Loucy (cell line): ENCODE data around the gene PDE10A.

Source experiments
- H2AFZ ChIP-seq: fragments of 200-600 bp; sonication (generic); 2 replicates; pipeline ENCODE4 v1.6.0; 2016; ENCODE audit warnings: antibody characterized with exemption, mild to moderate bottlenecking, low read length, moderate library complexity
- H3F3A ChIP-seq: fragments of 200-600 bp; 2 replicates; pipeline ENCODE4 v1.6.0; 2016; ENCODE audit warnings: antibody characterized with exemption, low read depth, mild to moderate bottlenecking
- H3K27me3 ChIP-seq: fragments of 200-600 bp; sonication (generic); 2 replicates; pipeline ENCODE4 v1.6.1; 2014; ENCODE audit warnings: low read length, mild to moderate bottlenecking; ENCODE audit not compliant: insufficient read depth, poor library complexity, severe bottlenecking
- H3K36me3 ChIP-seq: fragments of 200-600 bp; sonication (generic); 2 replicates; pipeline ENCODE4 v1.6.1; 2016; ENCODE audit warnings: low read length; ENCODE audit not compliant: insufficient read depth
- H3K4me1 ChIP-seq: fragments of 200-600 bp; sonication (generic); 2 replicates; pipeline ENCODE4 v1.5.1; 2014; ENCODE audit warnings: low read length, mild to moderate bottlenecking; ENCODE audit not compliant: insufficient read depth, poor library complexity, severe bottlenecking
- H3K4me2 ChIP-seq: fragments of 200-600 bp; sonication (generic); 2 replicates; pipeline ENCODE4 v1.6.0; 2014; ENCODE audit warnings: antibody characterized with exemption, low read length, low read depth, mild to moderate bottlenecking; ENCODE audit not compliant: poor library complexity, severe bottlenecking
- H3K4me3 ChIP-seq: fragments of 200-600 bp; sonication (generic); 2 replicates; pipeline ENCODE4 v1.5.1; 2014; ENCODE audit warnings: low read length, mild to moderate bottlenecking, mixed read lengths; ENCODE audit not compliant: poor library complexity, severe bottlenecking
- H3K79me2 ChIP-seq: fragments of 200-600 bp; sonication (generic); 2 replicates; pipeline ENCODE4 v1.6.1; 2014; ENCODE audit warnings: low read length; ENCODE audit not compliant: insufficient read depth
- H3K9ac ChIP-seq: fragments of 200-600 bp; sonication (generic); 2 replicates; pipeline ENCODE4 v1.6.0; 2014; ENCODE audit warnings: mild to moderate bottlenecking, low read depth, low read length, moderate library complexity; ENCODE audit not compliant: poor library complexity, severe bottlenecking
- H3K9me2 ChIP-seq: fragments of 200-600 bp; sonication (generic); replicated peaks from 2 replicates; pipeline ENCODE4 v1.6.1; 2016; ENCODE audit warnings: low read depth, low read length, mixed read lengths
- H3K9me3 ChIP-seq: fragments of 200-600 bp; sonication (generic); 2 replicates; pipeline ENCODE4 v1.6.1; 2014; ENCODE audit warnings: mild to moderate bottlenecking, antibody characterized with exemption, low read length, low read depth; ENCODE audit not compliant: insufficient read depth
- H4K20me1 ChIP-seq: fragments of 200-600 bp; sonication (generic); 2 replicates; pipeline ENCODE4 v1.6.0; 2014; ENCODE audit warnings: antibody characterized with exemption, low read length, mild to moderate bottlenecking; ENCODE audit not compliant: insufficient read depth, poor library complexity, severe bottlenecking
- CTCF ChIP-seq: fragments of 200-600 bp; sonication (generic); conservative IDR thresholded peaks from 2 replicates; pipeline ENCODE4 v1.5.1; 2014; ENCODE audit warnings: mild to moderate bottlenecking, antibody characterized with exemption, low read length
- EZH2phosphoT487 ChIP-seq: fragments of 200-600 bp; IDR thresholded peaks from 2 replicates; pipeline ENCODE4 v1.6.1; 2018; ENCODE audit warnings: antibody characterized with exemption, mild to moderate bottlenecking, moderate library complexity, borderline replicate concordance

The PDE10A gene

GRCh38 chr6:165636402-165637048, 26.5 kb downstream of the PDE10A start:
- no peak for TF ChIP-seq EZH2phosphoT487
- no peak for TF ChIP-seq CTCF
- H3K4me2 ChIP-seq = no peak overlapping the region

GRCh38 chr6:165635965-165636364, 27.1 kb downstream of the PDE10A start:
- Histone ChIP-seq H2AFZ (no peak overlapping the region), H3K9me2 (no peaks in the 10 kb centered on the region), H3K79me2 (no peaks in the 10 kb centered on the region), H3K27me3 (no peaks in the 10 kb centered on the region), H3K4me3 (no peak overlapping the region), H3K36me3 (no peaks in the 10 kb centered on the region), H3K9ac (no peak overlapping the region), H3K9me3 (no peaks in the 10 kb centered on the region), H3F3A (no peaks in the 10 kb centered on the region), H4K20me1 (no peaks in the 10 kb centered on the region), H3K4me2 (no peak overlapping the region), H3K4me1 (no peaks in the 10 kb centered on the region)
- TF ChIP-seq CTCF = no peak
- no peak for TF ChIP-seq EZH2phosphoT487

More at GRCh38 chr6:165636402-165637048, 26.5 kb downstream of the PDE10A start:
- H3K27me3 ChIP-seq = no peaks in the 10 kb centered on the region
- H3K4me1 ChIP-seq = no peaks in the 10 kb centered on the region
- no peak overlapping the region for H2AFZ ChIP-seq
- no peaks in the 10 kb centered on the region for H4K20me1 ChIP-seq
- no peaks in the 10 kb centered on the region for H3K36me3 ChIP-seq
- H3K4me3 ChIP-seq = no peak overlapping the region
- H3K9me2 ChIP-seq = no peaks in the 10 kb centered on the region
- H3K9ac ChIP-seq = no peak overlapping the region
- no peaks in the 10 kb centered on the region for H3F3A ChIP-seq
- H3K79me2 ChIP-seq = no peaks in the 10 kb centered on the region
- H3K9me3 ChIP-seq = no peaks in the 10 kb centered on the region

- Histone ChIP-seq H3K4me1 (no peaks in the 10 kb centered on the region), H3K36me3 (no peaks in the 10 kb centered on the region), H3K4me2 (no peak overlapping the region), H3K27me3 (no peaks in the 10 kb centered on the region), H3K79me2 (no peaks in the 10 kb centered on the region), H3K9ac (no peak overlapping the region), H3K9me2 (no peaks in the 10 kb centered on the region), H3K4me3 (no peak overlapping the region), H2AFZ (no peak overlapping the region), H4K20me1 (no peaks in the 10 kb centered on the region), H3F3A (no peaks in the 10 kb centered on the region), H3K9me3 (no peaks in the 10 kb centered on the region)
- TF ChIP-seq EZH2phosphoT487 (no peak), CTCF (no peak)
Observed at GRCh38 chr6:165634101-165634880, 28.8 kb downstream of the PDE10A start.
